LoVo (cell line): ENCODE results near the gene PCYT1A.
"Not testable (repeated sequence)": the region's sequence is repeated elsewhere in the genome, so short reads cannot be mapped to it uniquely, and the experiment has no call there.

ENCODE experiments used
- DNase-seq: peaks from one replicate; pipeline ENCODE4 v3.0.0-alpha.2; 2016; ENCODE audit warnings: low spot score

PCYT1A gene

DNA sequence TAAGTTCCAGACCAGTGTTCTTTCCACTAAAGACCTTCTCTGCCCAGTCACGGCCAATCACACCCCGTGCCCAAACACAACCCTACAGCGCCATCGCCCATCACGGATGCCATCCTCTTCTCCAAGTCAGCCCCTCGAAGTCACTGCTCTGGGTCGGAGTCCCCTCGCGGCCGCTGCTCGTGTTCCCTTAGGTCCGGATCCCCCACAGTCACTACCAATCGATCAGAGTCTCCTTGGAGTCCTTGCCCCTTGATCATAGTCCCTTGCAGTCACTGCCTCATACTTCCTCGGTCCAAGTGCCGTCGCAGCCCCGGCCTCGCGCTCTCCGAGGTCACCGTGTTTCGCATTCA, 461 bp downstream of the PCYT1A start:
- DNase-seq, result peak; percentile 26

DNA sequence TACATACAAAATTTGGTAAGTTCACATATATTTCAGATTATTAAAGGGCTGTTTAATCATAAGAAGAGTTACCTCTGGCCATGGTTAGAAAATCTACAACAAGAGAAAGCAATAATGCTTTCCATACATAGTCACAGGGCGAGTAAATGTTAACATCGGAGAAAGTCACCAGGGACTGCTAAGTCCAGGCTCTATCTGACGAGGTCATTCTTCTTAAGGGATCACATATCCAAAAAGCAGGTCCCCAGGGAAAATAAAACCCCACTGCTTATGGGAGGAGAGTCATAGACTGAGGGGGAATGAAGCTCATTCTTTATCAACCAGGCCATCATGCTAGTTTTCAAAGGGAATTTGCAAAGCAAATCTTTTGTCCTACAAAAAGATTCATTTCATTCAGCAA, 3.1 kb downstream of the PCYT1A start:
- DNase-seq, result no peak

DNA sequence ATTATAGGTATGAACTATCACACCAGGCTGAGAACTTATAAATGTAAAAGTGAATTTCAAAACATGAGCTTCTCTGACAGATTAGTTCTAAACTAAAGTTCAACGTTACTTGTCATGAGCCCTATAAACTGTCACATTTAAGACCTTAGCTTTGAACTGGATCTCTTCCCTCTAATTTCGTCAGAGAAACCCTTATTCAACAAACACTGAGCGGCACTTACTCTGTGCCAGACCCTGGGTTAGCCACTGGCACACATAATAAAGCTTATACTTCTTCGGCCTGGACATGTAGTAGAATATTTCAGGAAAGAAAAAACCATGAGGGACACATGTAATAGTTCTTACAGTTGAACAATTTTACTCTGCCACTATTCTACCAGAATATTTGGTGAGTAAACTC, 5.6 kb downstream of the PCYT1A start:
- no peak for DNase-seq

DNA sequence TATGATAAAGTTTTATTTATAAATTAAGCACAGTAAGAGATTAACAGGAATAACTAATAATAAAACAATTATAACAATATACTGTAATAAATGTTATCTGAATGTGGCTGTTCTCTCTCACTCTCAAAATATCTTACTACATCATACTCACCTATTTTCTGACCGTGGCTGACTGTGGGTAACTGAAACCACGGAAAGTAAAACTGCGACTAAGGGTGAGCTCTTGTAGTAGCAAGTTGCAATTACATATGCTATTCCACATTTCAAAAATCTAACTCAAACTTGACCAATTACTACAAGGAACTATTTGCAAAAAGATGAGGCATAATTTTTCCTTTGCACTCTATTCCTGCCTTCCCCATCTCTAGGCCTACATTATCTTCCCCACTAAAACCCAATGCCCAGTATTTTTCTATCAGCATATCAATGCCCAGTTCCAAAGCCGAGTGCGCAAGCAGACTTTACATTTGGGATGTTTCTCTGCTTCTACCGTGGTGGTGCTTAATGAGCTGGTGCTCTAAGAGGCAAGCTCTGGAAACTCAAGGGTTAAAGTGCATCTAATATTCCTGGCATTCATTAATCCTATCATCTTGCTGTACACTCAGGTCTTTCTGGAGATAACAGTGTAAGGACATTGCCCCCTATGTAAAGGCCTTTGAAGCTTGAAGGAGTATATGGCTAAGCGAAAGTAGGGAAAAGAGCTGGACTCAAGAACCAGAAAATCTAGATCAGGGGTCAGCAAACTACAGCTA, 6.7 kb downstream of the PCYT1A start:
- no peak for DNase-seq

DNA sequence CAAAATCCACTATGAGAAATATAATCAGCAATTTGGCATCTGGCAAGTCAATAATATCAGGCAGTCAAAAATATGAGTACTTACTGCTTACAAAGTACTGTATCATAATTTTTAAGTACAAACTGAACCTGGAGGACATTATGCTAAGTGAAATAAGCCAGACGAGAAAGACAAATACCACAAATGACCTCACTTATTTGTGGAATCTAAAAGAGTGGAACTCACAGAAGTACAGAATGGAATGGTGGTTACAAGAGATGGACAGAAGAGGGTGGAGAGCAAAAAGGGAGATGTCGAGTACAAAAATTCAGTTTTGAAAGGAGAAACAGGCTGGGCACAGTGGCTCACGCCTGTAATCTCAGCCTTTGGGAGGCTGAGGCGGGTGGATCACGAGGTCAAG, 12.4 kb downstream of the PCYT1A start:
- DNase-seq, result no peak

DNA sequence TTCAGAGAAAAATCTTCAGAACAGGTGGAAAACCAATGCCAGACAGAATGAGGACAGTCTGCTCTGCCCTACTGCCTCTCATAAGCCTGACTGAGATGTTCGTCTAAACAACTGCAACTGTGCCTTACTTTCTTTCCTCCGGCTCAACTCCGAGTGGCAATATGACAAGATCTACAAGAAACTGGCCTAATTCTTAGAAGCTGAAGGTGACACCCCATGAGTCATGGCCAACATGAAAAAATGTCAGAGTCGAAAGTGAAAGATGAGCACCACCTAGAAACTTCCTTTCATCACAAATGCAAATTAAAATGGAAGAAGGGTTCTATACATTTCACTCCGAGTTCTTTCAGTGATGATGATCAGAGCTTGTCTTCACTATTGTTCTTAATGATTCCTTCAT, 12.9 kb downstream of the PCYT1A start:
- DNase-seq, result no peak

DNA sequence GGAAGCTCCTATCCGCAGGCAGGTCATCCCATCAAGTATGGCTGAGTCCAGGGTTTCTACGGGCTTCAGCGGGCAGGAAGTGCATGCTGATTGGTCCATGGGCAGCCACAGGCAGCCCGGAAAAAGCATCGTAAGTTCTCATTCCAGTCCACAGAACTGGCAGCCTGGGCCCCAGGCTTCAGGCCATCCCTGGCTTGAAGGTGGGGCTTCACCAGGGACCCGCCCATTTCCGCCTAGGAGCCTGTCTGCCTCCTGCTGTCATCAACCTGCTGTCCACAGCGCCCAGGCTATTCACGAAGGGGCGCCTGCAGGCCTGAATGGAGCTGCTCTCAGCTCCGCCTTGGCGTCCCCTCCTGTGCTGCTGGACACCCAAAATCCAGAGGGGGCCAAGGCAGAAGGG, 13.9 kb downstream of the PCYT1A start:
- no peak for DNase-seq

DNA sequence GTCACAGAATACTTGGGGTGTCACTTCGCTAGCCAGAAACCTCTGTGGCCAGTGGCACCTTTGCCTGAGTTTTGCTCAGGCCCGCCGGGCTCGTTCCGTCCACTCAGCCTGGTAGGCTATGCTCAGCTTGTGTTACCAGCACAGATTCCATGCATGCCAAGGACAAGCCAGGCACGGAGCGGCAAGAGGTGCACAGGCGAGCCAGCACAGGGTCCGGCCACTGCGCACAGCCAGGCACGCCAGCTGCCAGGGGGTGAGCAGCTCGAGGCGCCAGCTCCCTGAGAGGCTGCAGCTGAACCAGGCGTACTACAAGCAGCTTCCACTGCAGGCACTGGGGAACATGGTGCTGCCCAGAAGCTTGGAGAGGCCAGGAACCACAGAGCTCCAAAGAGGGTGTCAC, 14.7 kb downstream of the PCYT1A start:
- no peak for DNase-seq

DNA sequence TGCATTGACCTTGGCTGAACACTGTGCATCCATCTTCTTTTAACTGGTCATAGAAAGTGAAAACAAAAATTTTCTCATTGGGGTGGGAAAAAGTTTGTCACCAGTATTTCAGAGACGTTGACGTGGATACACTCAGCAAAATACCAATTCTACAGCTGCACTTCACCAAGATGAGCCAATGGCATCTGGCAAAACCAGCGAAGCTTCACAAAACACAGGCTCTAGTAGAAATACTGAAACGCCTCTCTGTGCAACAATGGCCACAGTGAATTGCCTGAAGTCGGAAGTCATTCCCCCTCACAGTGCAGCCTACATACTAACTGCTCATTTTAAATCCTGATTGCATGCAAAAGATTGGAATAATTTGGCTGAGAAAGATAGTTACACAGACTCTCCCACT, 17.0 kb downstream of the PCYT1A start:
- DNase-seq, result no peak

DNA sequence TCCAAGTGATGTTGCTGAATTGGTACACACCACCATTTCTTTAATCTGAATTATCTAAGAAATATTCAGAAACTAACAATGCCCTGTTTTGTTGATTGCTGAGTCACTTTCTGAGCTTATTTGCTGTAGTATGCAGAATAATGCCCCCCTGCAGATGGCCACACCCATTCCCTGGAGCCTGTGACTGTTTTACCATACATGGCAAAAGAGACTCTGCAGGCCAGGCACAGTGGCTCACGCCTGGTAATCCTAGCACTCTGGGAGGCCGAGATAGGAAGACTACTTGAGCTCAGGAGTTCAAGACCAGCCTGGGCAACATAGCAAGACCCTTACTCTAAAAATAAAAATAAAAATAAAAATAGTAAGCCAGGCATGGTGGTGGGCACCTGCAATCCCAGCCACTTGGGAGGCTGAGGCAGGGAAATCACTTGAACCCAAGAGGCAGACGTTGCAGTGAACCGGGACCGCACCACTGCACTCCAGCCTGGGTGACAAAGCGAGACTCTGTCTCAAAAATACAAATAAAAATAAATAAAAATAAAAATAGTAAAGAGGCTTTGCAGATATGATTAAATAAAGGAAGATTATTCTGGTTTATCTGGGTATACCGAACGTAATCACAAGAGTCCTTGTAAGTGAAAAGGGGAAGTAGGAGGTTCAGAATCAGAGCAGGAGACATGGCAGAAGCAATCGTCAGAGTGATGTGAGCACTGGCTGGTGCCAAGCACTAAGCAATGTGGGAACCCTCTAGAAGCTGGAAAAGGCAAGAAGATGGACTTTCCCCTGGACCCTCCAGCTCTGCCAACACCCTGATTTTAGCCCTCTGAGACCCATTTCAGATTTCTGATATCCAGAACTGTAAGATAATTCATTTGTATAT, 19.0 kb downstream of the PCYT1A start:
- peak; percentile 8 for DNase-seq

DNA sequence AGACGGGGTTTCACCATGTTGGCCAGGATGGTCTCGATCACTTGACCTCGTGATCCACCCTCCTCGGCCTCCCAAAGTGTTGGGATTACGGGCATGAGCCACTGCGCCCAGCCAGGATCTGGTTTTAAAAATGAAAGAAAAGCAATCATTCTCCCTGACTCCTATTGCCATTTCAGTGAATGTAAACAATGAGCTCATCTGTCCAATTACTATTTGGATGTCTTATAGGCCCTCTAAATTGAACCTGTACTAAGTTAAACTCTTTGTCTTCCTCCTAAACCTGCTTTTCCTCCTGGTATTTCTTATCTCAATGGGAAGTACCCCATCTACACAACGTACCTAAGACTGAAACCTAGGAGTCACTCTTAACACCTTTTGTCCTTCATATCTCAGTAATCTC, 23.7 kb downstream of the PCYT1A start:
- DNase-seq, result no peak

DNA sequence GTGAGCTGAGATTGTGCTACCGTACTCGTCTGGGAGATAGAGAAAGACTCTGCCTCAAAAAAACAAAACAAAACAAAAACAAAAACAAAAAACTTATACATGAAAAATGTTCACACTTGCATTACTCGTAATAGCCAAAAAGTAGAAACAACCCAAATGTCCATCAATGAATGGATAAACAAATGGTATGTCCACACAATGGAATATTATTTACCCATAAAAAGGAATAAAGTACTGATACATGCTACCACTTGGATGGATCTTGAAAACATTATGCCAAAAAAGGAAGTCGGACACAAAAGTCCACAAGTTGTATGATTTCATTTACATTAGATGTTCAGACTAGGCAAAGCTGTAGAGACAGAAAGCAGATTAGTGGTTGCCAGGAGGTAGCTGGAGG, 26.7 kb downstream of the PCYT1A start:
- DNase-seq, result no peak

DNA sequence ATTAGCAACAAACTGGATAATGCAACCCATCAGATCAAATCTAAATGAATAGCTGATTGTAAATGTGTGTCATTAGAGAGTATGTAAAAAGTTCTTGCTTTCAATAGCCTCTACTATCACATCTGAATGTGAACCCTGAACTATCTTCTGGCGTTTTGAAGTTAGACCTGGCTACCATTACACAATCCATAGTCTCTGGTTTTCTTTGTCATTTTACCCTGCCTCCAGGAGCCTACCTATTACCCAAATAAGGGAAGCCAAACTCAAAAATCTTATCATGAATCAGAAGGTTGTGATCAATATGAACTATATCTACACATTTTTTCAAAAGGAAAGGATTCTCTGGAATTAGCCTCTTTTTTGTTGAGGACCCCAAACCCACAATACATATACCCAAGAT, 31.8 kb downstream of the PCYT1A start:
- no peak for DNase-seq

DNA sequence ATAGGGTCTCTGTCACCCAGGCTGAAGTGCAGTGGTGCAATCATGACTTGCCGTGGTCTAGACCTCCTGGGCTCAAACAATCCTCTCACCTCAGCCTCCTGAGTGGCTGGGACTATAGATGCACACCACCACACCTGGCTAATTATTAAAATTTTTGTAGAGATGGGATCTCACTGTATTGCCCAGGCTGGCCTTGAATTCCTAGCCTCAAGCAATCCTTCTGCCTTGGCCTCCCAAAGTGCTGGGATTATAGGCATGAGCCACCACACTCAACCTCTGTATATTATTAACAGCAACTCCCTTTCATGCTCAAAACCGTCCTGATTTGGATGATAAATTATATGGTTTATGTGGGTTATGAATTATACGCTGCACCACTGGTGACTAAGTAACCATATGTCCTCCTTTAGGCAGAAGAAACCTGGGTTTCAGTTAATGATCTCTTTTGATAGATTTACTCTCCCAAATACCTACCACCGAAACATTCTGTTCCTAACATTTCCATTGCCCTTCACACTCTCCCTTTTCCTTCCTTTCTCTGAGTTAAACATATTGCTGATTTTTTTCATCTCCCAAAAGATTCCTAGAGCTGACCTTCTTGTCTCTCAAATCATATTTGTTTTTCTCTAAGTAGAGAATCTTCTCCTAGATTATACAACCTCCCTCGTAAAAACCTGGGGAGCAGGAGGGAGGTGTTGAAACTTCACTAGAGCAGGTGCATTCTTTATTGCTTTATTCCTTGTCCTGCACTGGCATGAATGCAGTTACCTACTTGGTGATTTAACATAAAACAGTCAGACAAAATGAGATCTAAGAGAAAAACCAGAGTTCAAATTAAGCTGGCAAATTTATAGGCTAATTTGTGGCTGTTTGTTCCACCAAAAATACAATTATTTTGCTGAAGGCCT, 32.9 kb downstream of the PCYT1A start:
- DNase-seq, result no peak

DNA sequence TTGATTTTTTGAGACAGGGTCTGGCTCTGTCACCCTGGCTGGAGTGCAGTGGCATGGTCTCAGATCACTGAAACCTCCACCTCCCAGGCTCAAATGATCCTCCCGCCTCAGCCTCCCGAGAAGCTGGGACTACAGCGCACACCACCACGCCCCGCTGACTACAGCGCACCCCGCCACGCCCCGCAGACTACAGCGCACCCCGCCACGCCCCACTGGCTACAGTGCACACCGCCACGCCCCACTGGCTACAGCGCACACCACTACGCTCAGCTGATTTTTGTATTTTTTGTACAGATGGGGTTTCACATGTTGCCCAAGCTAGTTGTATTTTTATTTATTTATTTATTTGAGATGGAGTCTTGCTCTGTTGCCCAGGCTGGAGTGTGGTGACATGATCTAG, 35.6 kb downstream of the PCYT1A start:
- no peak for DNase-seq

DNA sequence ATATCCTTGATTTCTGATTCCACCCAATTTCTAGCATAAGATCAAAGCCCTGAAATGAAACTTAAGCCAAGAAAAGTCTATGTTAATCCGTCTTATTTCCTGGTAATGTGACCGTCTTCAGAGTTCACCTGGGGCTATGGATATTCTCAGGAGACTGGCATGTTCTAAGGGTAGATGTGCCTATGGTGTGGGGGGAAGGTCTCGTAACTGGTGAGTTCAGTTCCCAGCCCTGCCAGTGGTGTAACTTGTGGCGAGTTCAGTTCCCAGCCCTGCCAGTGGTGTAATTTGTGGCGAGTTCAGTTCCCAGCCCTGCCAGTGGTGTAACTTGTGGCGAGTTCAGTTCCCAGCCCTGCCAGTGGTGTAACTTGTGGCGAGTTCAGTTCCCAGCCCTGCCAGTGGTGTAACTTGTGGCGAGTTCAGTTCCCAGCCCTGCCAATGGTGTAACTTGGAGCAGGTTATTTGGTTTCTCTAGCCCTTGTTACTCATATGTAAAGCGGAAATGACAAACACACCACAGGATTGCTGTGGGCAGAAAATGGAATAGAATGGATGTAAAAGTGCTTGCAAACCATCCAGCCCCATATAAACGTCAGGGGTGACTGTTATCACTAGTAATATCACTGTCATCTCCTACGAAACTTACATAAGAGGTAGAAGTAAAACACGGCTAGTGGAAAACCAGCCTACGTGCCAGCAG, 40.8 kb downstream of the PCYT1A start:
- DNase-seq, result no peak

DNA sequence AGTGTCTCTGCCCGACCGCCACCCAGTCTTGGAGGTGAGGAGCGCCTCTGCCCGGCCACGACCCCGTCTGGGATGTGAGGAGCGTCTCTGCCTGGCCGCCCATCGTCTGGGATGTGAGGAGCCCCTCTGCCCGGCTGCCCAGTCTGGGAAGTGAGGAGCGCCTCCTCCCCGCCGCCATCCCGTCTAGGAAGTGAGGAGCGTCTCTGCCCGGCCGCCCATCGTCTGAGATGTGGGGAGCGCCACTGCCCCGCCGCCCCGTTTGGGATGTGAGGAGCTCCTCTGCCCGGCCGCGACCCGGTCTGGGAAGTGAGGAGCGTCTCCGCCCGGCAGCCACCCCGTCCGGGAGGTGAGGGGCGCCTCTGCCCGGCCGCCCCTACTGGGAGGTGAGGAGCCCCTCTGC, 43.4 kb downstream of the PCYT1A start:
- DNase-seq, result not testable (repeated sequence)

DNA sequence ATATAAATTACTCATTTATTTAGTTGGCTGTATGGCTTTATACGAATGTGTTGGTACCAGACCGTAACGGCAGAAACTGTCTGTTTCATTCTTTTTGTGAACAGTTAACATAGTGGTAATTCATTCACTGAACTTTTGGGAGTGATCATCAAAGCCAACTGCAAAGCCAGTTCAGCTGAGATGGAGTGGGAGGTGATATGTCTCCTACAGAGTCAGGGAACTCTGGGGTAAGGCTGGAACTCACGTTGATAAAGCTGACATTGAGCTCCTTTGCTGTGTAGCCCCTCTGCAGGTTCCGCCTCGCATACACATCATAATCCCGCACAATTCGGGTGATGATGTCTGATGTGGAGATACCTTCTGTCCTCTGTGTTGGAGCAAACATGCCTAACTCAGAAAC, 45.8 kb downstream of the PCYT1A start:
- no peak for DNase-seq

DNA sequence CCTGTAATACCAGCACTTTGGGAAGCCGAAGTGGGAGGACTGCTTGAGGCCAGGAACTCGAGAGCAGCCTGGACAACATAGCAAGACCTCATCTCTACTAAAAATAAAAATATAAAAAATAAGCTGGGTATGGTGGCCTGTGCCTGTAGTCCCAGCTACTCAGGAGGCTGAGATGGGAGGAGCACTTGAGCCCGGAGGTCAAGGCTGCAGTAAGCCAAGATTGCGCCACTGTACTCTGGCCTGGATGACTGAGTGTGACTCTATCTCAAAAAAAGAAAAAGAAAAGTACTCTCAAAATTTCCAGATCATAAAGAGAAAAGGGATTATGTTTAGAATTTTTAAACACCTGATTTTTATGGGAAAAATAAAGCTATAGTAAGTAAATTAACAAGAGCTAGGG, 47.1 kb downstream of the PCYT1A start:
- DNase-seq, result no peak

DNA sequence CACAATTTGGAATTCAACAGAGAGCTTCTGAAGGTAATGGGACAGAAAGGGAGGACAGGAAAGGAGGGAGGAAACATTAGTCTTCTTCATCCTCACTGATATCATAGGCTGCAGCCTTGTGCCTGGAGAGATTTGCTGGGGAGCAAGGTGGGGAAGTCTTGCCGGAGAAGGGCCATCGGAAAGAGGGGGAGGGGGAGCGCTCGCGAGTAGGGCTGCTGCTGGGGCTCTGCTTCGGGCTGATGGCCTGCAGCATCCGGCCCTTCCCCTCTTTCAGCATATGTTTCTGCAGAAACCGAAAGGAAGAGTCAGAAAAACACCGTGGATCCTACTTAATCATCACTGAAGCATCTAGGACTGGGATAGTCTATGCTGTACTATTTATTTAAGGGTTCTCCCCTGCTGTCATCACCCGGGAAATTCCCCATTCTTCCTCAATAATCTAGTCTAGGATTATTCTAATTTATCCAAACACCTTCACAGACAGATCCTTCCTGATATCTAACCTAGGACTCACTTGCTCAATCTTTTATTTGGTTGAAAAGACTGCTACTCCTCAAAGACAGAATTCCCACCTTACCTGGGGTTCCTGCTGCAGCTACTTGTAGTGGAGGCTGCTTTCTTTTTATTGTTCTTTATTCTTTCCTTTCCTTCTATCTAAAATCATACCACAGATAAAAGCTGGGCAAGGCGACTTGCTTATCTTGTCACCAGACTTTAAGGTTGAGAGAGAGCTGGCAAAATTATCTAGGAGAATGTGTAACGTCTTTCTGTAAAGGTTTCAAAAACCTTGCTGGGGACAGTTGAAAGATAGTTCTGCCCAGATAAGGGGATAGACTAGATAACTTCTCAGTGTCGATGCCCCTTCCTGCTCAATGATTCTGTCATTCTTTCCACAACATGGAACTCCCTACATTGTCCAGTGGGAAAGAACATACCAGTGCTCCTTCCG, 48.6 kb downstream of the PCYT1A start:
- DNase-seq, result no peak

DNA sequence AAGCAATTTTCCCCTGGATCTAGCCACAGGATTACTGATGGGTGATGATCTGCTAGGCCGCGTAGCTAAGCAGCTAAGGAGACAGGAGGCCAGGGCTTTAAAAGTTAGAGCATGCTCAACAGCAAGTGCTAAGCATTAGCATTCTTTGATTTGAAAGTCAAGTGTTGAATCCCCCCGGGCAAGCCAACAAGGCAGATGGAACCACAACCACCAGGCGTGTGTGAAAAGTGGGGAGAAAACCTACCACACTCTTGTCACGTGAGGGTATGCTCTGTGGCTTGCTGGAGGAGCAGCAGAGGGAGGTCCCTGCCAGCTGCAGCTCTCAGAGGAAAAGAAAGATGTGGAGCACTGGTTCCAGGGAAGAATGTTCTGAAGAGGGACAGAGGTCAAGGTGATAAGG, 50.3 kb downstream of the PCYT1A start:
- DNase-seq, result no peak
